ENCODE data around the gene MACF1. TPM values are rescaled to one million over a fixed set of nuclear protein-coding genes. Genes with fewer than 3 reads are reported as not detected.

Gene MACF1
- total and polyA plus RNA-seq, 10 donors = 50.8 to 641 (median 414) TPM

GRCh38 chr1:39187275-39188046 lies 17.0 kb upstream of the MACF1 start:
- H3K27ac ChIP-seq = no peak overlapping the region
- H3K4me3 ChIP-seq = no peak overlapping the region
- TF ChIP-seq POLR2AphosphoS5 (IDR thresholded peaks at IDR 0.05) (no peak), CTCF (IDR thresholded peaks at IDR 0.05 in 8 of 11, conservative IDR thresholded peaks at IDR 0.05 in 3 of 11) (no peak)
- no peaks in the 10 kb centered on the region for H3K36me3 ChIP-seq
- no peaks in the 10 kb centered on the region for H3K27me3 ChIP-seq (replicated peaks in 1 of 7)
- H3K4me1 ChIP-seq = peaks cover 24 to 64% (median 43%) of the 10 kb centered on the region in 6 donors
- intact Hi-C loops (cut with DNase I; ENCODE audit: low total_unique reads) = no loop called here
- no peak for DNase-seq
- H3K9me3 ChIP-seq = no peaks in the 10 kb centered on the region
- 75 to 88% (median 82%) methylated on average over 3 of the region's 3 CpGs for WGBS, 5 donors

DNA sequence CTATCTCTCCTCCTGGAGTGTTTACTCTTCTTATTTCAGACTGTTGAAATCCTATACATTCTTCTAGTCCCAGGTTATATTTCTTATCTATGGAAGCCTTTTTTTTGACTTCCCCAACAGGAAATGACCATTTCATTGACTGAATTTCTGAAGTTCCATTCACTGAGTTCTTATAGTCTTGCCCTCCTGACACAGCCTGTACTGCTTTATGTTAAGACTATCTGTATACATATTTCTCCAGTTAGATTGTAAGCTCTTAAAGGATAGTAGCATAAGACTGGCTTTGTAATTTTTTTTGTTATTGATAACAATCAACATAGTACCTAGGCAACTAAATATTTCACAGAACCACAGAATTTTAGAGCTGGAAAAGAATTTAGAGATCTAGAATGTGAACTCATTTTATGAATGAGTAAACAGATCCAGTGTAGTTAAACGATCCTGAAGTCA lies 14.9 kb upstream of the MACF1 start:
- Histone ChIP-seq H3K4me1 (peaks cover 31 to 70% (median 48%) of the 10 kb centered on the region in 6 donors), H3K27me3 (replicated peaks in 1 of 7) (no peaks in the 10 kb centered on the region), H3K9me3 (no peaks in the 10 kb centered on the region), H3K36me3 (no peaks in the 10 kb centered on the region), H3K4me3 (no peak overlapping the region), H3K27ac (peak overlapping the region in 1 of 8 donors; percentile 17)
- TF ChIP-seq POLR2A (IDR thresholded peaks at IDR 0.05) (no peak), POLR2AphosphoS5 (IDR thresholded peaks at IDR 0.05) (no peak), CTCF (IDR thresholded peaks at IDR 0.05 in 8 of 11, conservative IDR thresholded peaks at IDR 0.05 in 3 of 11) (no peak)
- intact Hi-C loops (cut with DNase I; ENCODE audit: low total_unique reads) = loop anchor here (5.0 kb wide), 1 partner anchor 68 kb away; no protein-coding TSS in a partner anchor
- WGBS, 5 donors = 38 to 63% (median 47%) methylated on average over 1 of the region's 1 CpG
- no peak for DNase-seq

GRCh38 chr1:39190096-39190495 lies 14.4 kb upstream of the MACF1 start:
- no peaks in the 10 kb centered on the region for H3K36me3 ChIP-seq
- H3K4me3 ChIP-seq = no peak overlapping the region
- DNase-seq = no peak
- 92 to 96% (median 96%) methylated on average over 3 of the region's 3 CpGs for WGBS, 5 donors
- H3K27me3 ChIP-seq (replicated peaks in 1 of 7) = no peaks in the 10 kb centered on the region
- H3K9me3 ChIP-seq = no peaks in the 10 kb centered on the region
- H3K4me1 ChIP-seq = peaks cover 35 to 71% (median 51%) of the 10 kb centered on the region in 6 donors
- intact Hi-C loops (cut with DNase I; ENCODE audit: low total_unique reads) = loop anchor here (5.0 kb wide), 1 partner anchor 67 kb away; no protein-coding TSS in a partner anchor
- H3K27ac ChIP-seq = no peak overlapping the region
- TF ChIP-seq POLR2A (IDR thresholded peaks at IDR 0.05) = no peak
- TF ChIP-seq CTCF (IDR thresholded peaks at IDR 0.05 in 8 of 11, conservative IDR thresholded peaks at IDR 0.05 in 3 of 11) = no peak
- no peak for TF ChIP-seq POLR2AphosphoS5 (IDR thresholded peaks at IDR 0.05)

- intact Hi-C loops (cut with DNase I; ENCODE audit: low total_unique reads) = loop anchor here (5.0 kb wide), 1 partner anchor 63 kb away; no protein-coding TSS in a partner anchor
- Histone ChIP-seq H3K27me3 (replicated peaks in 1 of 7) (no peaks in the 10 kb centered on the region), H3K4me3 (no peak overlapping the region), H3K27ac (peak overlapping the region; percentile 51 to 91 (median 76)), H3K36me3 (no peaks in the 10 kb centered on the region), H3K9me3 (no peaks in the 10 kb centered on the region), H3K4me1 (peaks cover 56 to 90% (median 74%) of the 10 kb centered on the region in 6 donors)
- DNase-seq = no peak
- 67 to 82% (median 71%) methylated on average over 8 of the region's 8 CpGs for WGBS, 5 donors
- TF ChIP-seq POLR2AphosphoS5 (IDR thresholded peaks at IDR 0.05) (no peak), CTCF (IDR thresholded peaks at IDR 0.05 in 8 of 11, conservative IDR thresholded peaks at IDR 0.05 in 3 of 11) (no peak), POLR2A (IDR thresholded peaks at IDR 0.05) (no peak)
Measured at GRCh38 chr1:39194398-39195051, 10.0 kb upstream of the MACF1 start.

Measured in spleen (tissue), 11 donors.